HCT116 (cell line): ENCODE data around the gene WNK4. TPM values are rescaled to one million over a fixed set of nuclear protein-coding genes. Genes with fewer than 3 reads are reported as not detected.
"Not testable (repeated sequence)": the region's sequence is repeated elsewhere in the genome, so short reads cannot be mapped to it uniquely, and the experiment has no call there.

Experiments
- ATAC-seq: fragments of 200-7000 bp; cut with Tn5 transposase; 2 replicates; pipeline ENCODE4 v1.9.1; 2020; ENCODE audit warnings: mild to moderate bottlenecking, moderate library complexity
- BruUV-seq: library from RNA; stranded (reverse); fragments of 400-500 nt; replicated peaks from 2 replicates; lab custom pipeline; 2021; lab: Mats Ljungman, UMichigan
- CTCF ChIA-PET: fragments of 300-600 bp; sonication (Branson Sonifier 250); formaldehyde crosslinking; loops from one replicate; lab custom pipeline; 2021; ENCODE audit warnings: antibody characterized with exemption; lab: Charles Lee
- POLR2A ChIA-PET: fragments of 300-600, 350-600 bp; sonication (Branson Sonifier 250); formaldehyde crosslinking; loops from one replicate; lab custom pipeline; 2021; ENCODE audit warnings: antibody characterized with exemption; lab: Charles Lee
- RAD21 ChIA-PET, 2 experiments: fragments of 300-600 bp; sonication (Branson Sonifier 250); formaldehyde crosslinking; loops; one replicate each; lab custom pipeline; 2023; ENCODE audit warnings: low total read pairs in 2 of 2; ENCODE audit not compliant: uncharacterized antibody in 2 of 2, unreplicated experiment in 2 of 2, low non-redundant PET in 1 of 2; lab: Charles Lee
- DNase-seq: peaks from one replicate; pipeline ENCODE4 v3.0.0-alpha.2; 2010; ENCODE audit warnings: low read depth, low spot score
- H2AFZ ChIP-seq: fragments of 200-600 bp; shearing (Covaris generic), sonication (generic); 2 replicates; pipeline ENCODE4 v1.6.1; 2017; ENCODE audit warnings: low read depth, mixed run types, mixed read lengths, antibody characterized with exemption, low read length; ENCODE audit not compliant: poor library complexity, severe bottlenecking
- H3K27ac ChIP-seq: 2 replicates; pipeline ENCODE4 v1.5.1; 2012; ENCODE audit warnings: low read depth, low read length
- H3K27me3 ChIP-seq: fragments of 200-600 bp; sonication (generic); 2 replicates; pipeline ENCODE4 v1.6.1; 2016; ENCODE audit warnings: mixed run types, low read length, mixed read lengths; ENCODE audit not compliant: insufficient read depth
- H3K36me3 ChIP-seq, 2 experiments: fragments of 200-500 bp in 1 of 2; fragments of 200-600 bp in 1 of 2; sonication (Bioruptor generic) in 1 of 2; sonication (generic) in 1 of 2; 2 replicates each; pipeline versions ENCODE4 v1.5.1 to v1.6.1; 2014 to 2016; ENCODE audit warnings: low read length in 2 of 2, inconsistent platforms in 1 of 2, mixed read lengths in 1 of 2, mixed run types in 1 of 2; ENCODE audit not compliant: insufficient read depth in 2 of 2, control insufficient read depth in 1 of 2
- H3K4me1 ChIP-seq, 2 experiments: fragments of 200-600 bp in 1 of 2; sonication (generic) in 1 of 2; 2 replicates each; pipeline versions ENCODE4 v1.5.1 to v1.6.1; 2012 to 2017; ENCODE audit warnings: low read length in 2 of 2, inconsistent platforms in 1 of 2, mild to moderate bottlenecking in 1 of 2, mixed read lengths in 1 of 2, mixed run types in 1 of 2, moderate library complexity in 1 of 2; ENCODE audit not compliant: insufficient read depth in 2 of 2, control insufficient read depth in 1 of 2
- H3K4me2 ChIP-seq: fragments of 200-600 bp; sonication (generic); 2 replicates; pipeline ENCODE4 v1.6.1; 2017; ENCODE audit warnings: mixed run types, low read length, mixed read lengths
- H3K4me3 ChIP-seq, 2 experiments: fragments of 200-600 bp in 1 of 2; sonication (generic) in 1 of 2; replicated peaks in 1 of 2; 2 replicates each; pipeline ENCODE4 v1.5.1; 2011 to 2016; ENCODE audit warnings: low read length in 2 of 2, control low read depth in 1 of 2, low read depth in 1 of 2, mild to moderate bottlenecking in 1 of 2, mixed read lengths in 1 of 2, mixed run types in 1 of 2
- H3K79me2 ChIP-seq: fragments of 200-600 bp; sonication (generic); 2 replicates; pipeline ENCODE4 v1.6.1; 2017; ENCODE audit warnings: mild to moderate bottlenecking, mixed run types, low read length, moderate library complexity, mixed read lengths; ENCODE audit not compliant: insufficient read depth
- H3K9ac ChIP-seq: fragments of 200-600 bp; sonication (generic); 2 replicates; pipeline ENCODE4 v1.6.1; 2016; ENCODE audit warnings: low read length, mixed read lengths
- H3K9me2 ChIP-seq: fragments of 200-600 bp; sonication (generic), shearing (Covaris generic); 2 replicates; pipeline ENCODE4 v1.6.1; 2017; ENCODE audit warnings: mixed run types, mild to moderate bottlenecking, moderate library complexity; ENCODE audit not compliant: insufficient read depth
- H3K9me3 ChIP-seq, 2 experiments: fragments of 200-500 bp in 1 of 2; fragments of 200-600 bp in 1 of 2; sonication (Bioruptor generic) in 1 of 2; sonication (generic) in 1 of 2; 2 replicates each; pipeline ENCODE4 v1.6.1; 2014 to 2017; ENCODE audit warnings: low read length in 2 of 2, mixed read lengths in 2 of 2, inconsistent platforms in 1 of 2, low read depth in 1 of 2, mild to moderate bottlenecking in 1 of 2, mixed run types in 1 of 2, moderate library complexity in 1 of 2; ENCODE audit not compliant: control insufficient read depth in 1 of 2, insufficient read depth in 1 of 2
- H4K20me1 ChIP-seq: fragments of 200-600 bp; sonication (generic), shearing (Covaris generic); 2 replicates; pipeline ENCODE4 v1.6.1; 2017; ENCODE audit warnings: mixed run types, mild to moderate bottlenecking, moderate library complexity; ENCODE audit not compliant: insufficient read depth
- CBX3 ChIP-seq: IDR thresholded peaks from 2 replicates; pipeline ENCODE4 v1.6.1; 2012; ENCODE audit warnings: low read depth
- CEBPB ChIP-seq: IDR thresholded peaks from 2 replicates; pipeline ENCODE4 v1.6.1; 2012; ENCODE audit warnings: low read depth
- EGR1 ChIP-seq: IDR thresholded peaks from 2 replicates; pipeline ENCODE4 v1.6.1; 2012; ENCODE audit warnings: low read depth
- ELF1 ChIP-seq: IDR thresholded peaks from 2 replicates; pipeline ENCODE4 v1.6.1; 2012; ENCODE audit warnings: low read depth, borderline replicate concordance
- EZH2 ChIP-seq: fragments of 200-600 bp; sonication (generic); IDR thresholded peaks from 2 replicates; pipeline ENCODE4 v1.6.1; 2017; ENCODE audit warnings: antibody characterized with exemption, mixed run types
- EZH2phosphoT487 ChIP-seq: fragments of 200-600 bp; IDR thresholded peaks from 2 replicates; pipeline ENCODE4 v1.6.1; 2018; ENCODE audit warnings: antibody characterized with exemption, borderline replicate concordance
- FOSL1 ChIP-seq: IDR thresholded peaks from 2 replicates; pipeline ENCODE4 v1.6.1; 2012; ENCODE audit warnings: low read depth
- JUND ChIP-seq: IDR thresholded peaks from 2 replicates; pipeline ENCODE4 v1.6.1; 2012
- MAX ChIP-seq: IDR thresholded peaks from 2 replicates; pipeline ENCODE4 v1.6.1; 2012
- POLR2A ChIP-seq: IDR thresholded peaks from 2 replicates; pipeline ENCODE4 v1.7.0; 2011; ENCODE audit warnings: borderline replicate concordance; ENCODE audit not compliant: insufficient read depth, insufficient read length; ENCODE audit errors: extremely low read depth
- POLR2AphosphoS5 ChIP-seq: IDR thresholded peaks from 2 replicates; pipeline ENCODE4 v1.6.1; 2011; ENCODE audit warnings: mild to moderate bottlenecking, low read depth, low read length, moderate library complexity
- REST ChIP-seq: IDR thresholded peaks from 2 replicates; pipeline ENCODE4 v1.6.1; 2012; ENCODE audit warnings: low read depth
- SIN3A ChIP-seq: IDR thresholded peaks from 2 replicates; pipeline ENCODE4 v1.6.1; 2012; ENCODE audit warnings: low read depth
- SRF ChIP-seq: IDR thresholded peaks from 2 replicates; pipeline ENCODE4 v1.6.1; 2012; ENCODE audit warnings: low read depth
- TCF7L2 ChIP-seq: IDR thresholded peaks from 2 replicates; pipeline ENCODE4 v1.7.0; 2011; ENCODE audit warnings: borderline replicate concordance, inconsistent platforms; ENCODE audit not compliant: insufficient read depth, insufficient read length; ENCODE audit errors: extremely low read depth
- ZBTB33 ChIP-seq: IDR thresholded peaks from 2 replicates; pipeline ENCODE4 v1.6.1; 2011; ENCODE audit warnings: mild to moderate bottlenecking, low read length, moderate library complexity; ENCODE audit not compliant: insufficient replicate concordance; ENCODE audit errors: extremely low read depth
- intact Hi-C: fragments of 100-400 bp; cut with micrococcal nuclease; formaldehyde crosslinking; loops from 2 replicates; pipeline ENCODE4 v1.10.0; 2022
- total RNA-seq: library from RNA; stranded (reverse); gene quantifications from one replicate; pipeline ENCODE4 v1.2.1, GENCODE V29; 2021; ENCODE audit not compliant: unreplicated experiment

The WNK4 gene
- total RNA-seq, 1 experiment from 2014 or later, result 4.5 TPM

GRCh38 chr17:42767512-42767911 lies 12.9 kb upstream of the WNK4 start:
- no peaks in the 10 kb centered on the region for H4K20me1 ChIP-seq
- CTCF ChIA-PET, result interaction anchor here (1.0 kb wide), 1 partner anchor 189 kb away, joined by 3 read pairs; no protein-coding TSS in a partner anchor
- BruUV-seq, result no TSS peak
- H3K4me3 ChIP-seq, result no peak overlapping the region
- DNase-seq (no peak), ATAC-seq (no peak)
- no peak overlapping the region for H3K4me2 ChIP-seq
- RAD21 ChIA-PET, result no interaction called here
- intact Hi-C loops, result no loop called here
- H3K27ac ChIP-seq, result no peak overlapping the region
- TF ChIP-seq CBX3 (no peak), POLR2A (no peak), REST (no peak), ZBTB33 (no peak), JUND (no peak), POLR2AphosphoS5 (no peak), TCF7L2 (no peak), CEBPB (no peak), ELF1 (no peak), FOSL1 (no peak), EZH2 (no peak), SIN3A (no peak), EZH2phosphoT487 (no peak), SRF (no peak), EGR1 (no peak), MAX (no peak)
- H3K79me2 ChIP-seq, result no peaks in the 10 kb centered on the region
- H2AFZ ChIP-seq, result no peak overlapping the region
- no peaks in the 10 kb centered on the region for H3K9me3 ChIP-seq
- POLR2A ChIA-PET, result no interaction called here
- H3K27me3 ChIP-seq, result no peaks in the 10 kb centered on the region
- H3K4me1 ChIP-seq, result peaks cover 1 to 8% of the 10 kb centered on the region in 2 experiments; a peak in 3 of 4 replicates
- H3K9me2 ChIP-seq, result no peaks in the 10 kb centered on the region
- no peaks in the 10 kb centered on the region for H3K36me3 ChIP-seq
- H3K9ac ChIP-seq, result no peak overlapping the region

- H3K27ac ChIP-seq, ATAC-seq, H3K4me2 ChIP-seq, H3K9me3 ChIP-seq, BruUV-seq, H3K4me1 ChIP-seq, H3K27me3 ChIP-seq, CTCF ChIA-PET, H3K9ac ChIP-seq, RAD21 ChIA-PET, H3K36me3 ChIP-seq, POLR2A ChIA-PET, H3K4me3 ChIP-seq, intact Hi-C loops, H3K79me2 ChIP-seq, H2AFZ ChIP-seq, H3K9me2 ChIP-seq, H4K20me1 ChIP-seq, DNase-seq: not testable (repeated sequence)
Measured at GRCh38 chr17:42768006-42768405, 12.4 kb upstream of the WNK4 start.
